Hepatic stellate cell (primary cell): ENCODE measurements around the gene NAALADL1.
A peak's percentile ranks its signal among the peaks of the same experiment; 100 is the strongest.
"Not testable (repeated sequence)": the region's sequence is repeated elsewhere in the genome, so short reads cannot be mapped to it uniquely, and the experiment has no call there.

ENCODE experiments used
- DNase-seq: peaks from one replicate; pipeline ENCODE4 v3.0.0; 2011; ENCODE audit warnings: low spot score

The NAALADL1 gene

GRCh38 chr11:65013888-65014725 is 44.2 kb downstream of the NAALADL1 start, which contains the start of gene ARL2:
ARL2 (plus strand) TSS chr11:65014160; CDS start chr11:65014208, 48 bp downstream.
- peak; percentile 96 for DNase-seq

- DNase-seq, result peak; percentile 96
Measured at GRCh38 chr11:65013130-65013887, 45.0 kb downstream of the NAALADL1 start.

- no peak for DNase-seq
Measured at GRCh38 chr11:65008873-65009272, 49.5 kb downstream of the NAALADL1 start.

- DNase-seq, result no peak
Measured at GRCh38 chr11:65008016-65008415, 50.3 kb downstream of the NAALADL1 start.

- DNase-seq, result not testable (repeated sequence)
Measured at GRCh38 chr11:65003968-65004367, 54.4 kb downstream of the NAALADL1 start.

- peak; percentile 45 for DNase-seq
Measured at GRCh38 chr11:65003282-65003681, 55.1 kb downstream of the NAALADL1 start.

GRCh38 chr11:65002706-65003105 is 55.6 kb downstream of the NAALADL1 start:
- DNase-seq, result no peak

- DNase-seq, result no peak
Measured at GRCh38 chr11:64999478-64999877, 58.9 kb downstream of the NAALADL1 start.

GRCh38 chr11:64998690-64999431 is 59.5 kb downstream of the NAALADL1 start:
- no peak for DNase-seq

- no peak for DNase-seq
Measured at GRCh38 chr11:64998141-64998540, 60.2 kb downstream of the NAALADL1 start.

- DNase-seq, result peak; percentile 96
Measured at GRCh38 chr11:64996710-64997380, 61.5 kb downstream of the NAALADL1 start, which contains the start of gene BATF2. BATF2 (minus strand) TSS chr11:64996971; CDS start chr11:64996914, 57 bp downstream.

- no peak for DNase-seq
Measured at GRCh38 chr11:64996327-64996709, 62.0 kb downstream of the NAALADL1 start.
